HUDEP-2 (cell line): ENCODE data around the gene COP1.
"Not testable (repeated sequence)": the region's sequence is repeated elsewhere in the genome, so short reads cannot be mapped to it uniquely, and the experiment has no call there.

Experiments
- DNase-seq, 76 experiments: peaks; one replicate each; lab custom pipeline; 2025; ENCODE audit not compliant: unreplicated experiment in 76 of 76; lab: John Stamatoyannopoulos, UW

COP1 gene

DNA sequence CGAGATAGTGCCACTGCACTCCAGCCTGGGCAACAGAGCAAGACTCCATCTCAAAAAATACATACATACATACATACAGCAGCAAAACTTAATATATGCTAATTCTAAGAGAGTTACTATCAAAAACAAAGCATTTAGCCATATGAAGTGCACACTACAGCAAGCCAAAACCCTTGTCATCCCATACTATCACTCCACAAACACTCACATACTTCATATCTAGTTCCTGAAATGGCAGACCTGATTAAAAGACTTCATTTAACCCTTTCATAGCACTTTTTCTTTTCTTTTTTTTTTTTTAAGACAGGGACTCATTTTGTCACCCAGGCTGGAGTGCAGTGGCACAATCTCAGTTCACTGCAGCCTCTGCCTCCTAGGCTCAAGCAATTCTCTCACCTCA, 65.6 kb downstream of the COP1 start:
- peak in 1 of 76 experiments; percentile 1 for DNase-seq

GRCh38 chr1:176136891-176137290, 70.2 kb downstream of the COP1 start:
- no peak for DNase-seq

GRCh38 chr1:176134666-176135065, 72.4 kb downstream of the COP1 start:
- DNase-seq: no peak

GRCh38 chr1:176122282-176122681, 84.8 kb downstream of the COP1 start:
- DNase-seq: no peak

DNA sequence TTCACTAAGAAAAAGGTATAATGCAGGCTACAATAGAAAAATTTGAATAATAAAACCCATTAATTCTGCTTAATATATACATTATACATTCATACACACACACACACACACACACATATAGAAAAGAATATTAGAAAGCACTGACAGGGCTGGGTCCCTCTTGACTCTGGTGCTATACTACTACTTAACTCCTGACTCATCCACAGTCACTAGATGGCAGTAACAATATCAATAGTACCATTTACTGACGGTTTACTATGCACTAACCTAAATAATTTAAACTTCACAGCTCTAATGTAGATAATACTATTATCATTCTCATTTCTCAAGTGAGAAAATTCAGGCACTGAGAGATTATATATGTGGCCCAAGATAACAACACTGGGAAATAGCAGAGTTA, 87.5 kb downstream of the COP1 start:
- DNase-seq: peak in 4 of 76 experiments; percentile 1 to 9 (median 7)

- no peak for DNase-seq
Measured at GRCh38 chr1:176118985-176119384, 88.1 kb downstream of the COP1 start.

- no peak for DNase-seq
Measured at GRCh38 chr1:176111835-176112234, 95.3 kb downstream of the COP1 start.

DNA sequence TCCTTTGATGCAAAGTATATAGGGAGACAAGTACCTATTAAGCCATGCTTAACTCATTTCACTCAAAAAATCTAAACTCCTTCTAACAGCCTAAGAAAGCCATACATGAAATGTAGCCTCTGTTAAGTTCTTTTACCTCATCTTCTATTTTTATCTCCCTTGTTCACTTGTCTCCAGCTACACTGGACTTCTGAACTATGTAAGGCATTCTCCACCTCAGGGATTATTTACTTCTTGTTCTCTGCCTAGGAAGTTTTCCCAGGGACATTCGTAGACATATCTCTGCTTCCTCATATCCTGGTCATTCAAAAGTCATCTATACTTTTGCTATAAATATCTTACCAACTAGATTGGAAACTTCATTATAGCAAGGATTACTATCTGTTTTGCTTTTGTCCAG, 96.9 kb downstream of the COP1 start:
- no peak for DNase-seq

DNA sequence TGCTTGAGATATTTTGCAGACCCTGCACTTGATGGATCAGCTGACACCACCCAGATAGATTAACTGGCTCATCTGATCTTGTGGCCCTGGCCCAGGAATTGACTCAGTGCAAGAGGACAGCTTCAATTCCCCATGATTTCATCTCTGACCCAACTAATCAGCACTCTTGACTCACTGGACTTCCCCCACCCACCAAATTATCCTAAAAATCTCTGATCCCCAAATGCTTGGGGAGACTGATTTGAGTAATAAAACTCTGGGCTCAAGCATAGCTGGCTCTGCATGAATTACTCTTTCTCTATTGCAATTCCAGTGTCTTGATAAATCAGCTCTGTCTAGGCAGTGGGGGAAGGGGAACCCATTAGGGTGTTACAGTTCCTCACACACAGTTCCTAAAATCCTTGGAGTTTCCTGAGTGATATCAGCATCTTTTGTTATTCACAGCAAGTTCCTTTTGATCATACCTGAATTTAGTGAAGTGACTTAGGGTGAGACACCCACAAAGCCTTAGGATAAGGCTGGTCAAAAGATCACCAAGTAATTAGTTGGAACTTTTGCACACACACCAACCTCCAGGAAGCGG, 104.2 kb downstream of the COP1 start:
- peak in 5 of 76 experiments; percentile 2 to 3 (median 2) for DNase-seq

DNA sequence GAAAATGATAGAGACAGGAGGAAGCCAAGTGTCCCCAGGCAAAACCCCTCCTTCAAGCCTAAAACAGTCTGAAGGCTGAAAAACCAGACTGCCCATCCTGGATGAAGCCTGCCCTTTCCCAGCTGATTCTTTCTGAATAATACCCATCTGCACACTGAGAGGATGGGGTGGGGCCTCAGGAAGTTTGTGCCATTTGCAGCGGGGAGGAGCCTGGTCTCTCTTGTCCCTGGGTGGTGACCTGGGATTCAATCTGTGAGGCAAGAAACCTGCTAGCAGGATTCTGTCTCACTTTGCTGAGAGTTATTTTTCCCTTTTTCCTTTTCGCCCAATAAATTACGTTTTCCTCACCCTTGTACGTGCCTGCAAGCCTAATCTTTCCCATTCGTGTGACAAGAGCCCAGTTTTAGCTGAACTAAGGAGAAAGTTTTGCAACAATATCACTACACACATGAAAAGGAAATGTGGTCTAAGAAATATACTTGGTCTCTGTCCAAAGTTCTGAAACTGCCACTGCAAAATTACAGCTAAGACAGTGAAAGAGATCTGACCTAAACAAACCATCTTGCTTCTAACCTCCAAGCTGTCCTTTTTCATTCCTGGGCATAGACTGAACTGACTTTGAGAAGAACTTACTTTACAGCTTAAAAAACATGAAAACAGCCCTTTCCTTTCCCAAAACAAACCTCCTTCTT, 105.0 kb downstream of the COP1 start:
- DNase-seq: peak in 2 of 76 experiments; percentile 5 to 9

- no peak for DNase-seq
Measured at GRCh38 chr1:176098560-176098959, 108.5 kb downstream of the COP1 start.

- no peak for DNase-seq
Measured at GRCh38 chr1:176096015-176096414, 111.1 kb downstream of the COP1 start.

GRCh38 chr1:176090766-176091165, 116.3 kb downstream of the COP1 start:
- no peak for DNase-seq

GRCh38 chr1:176087746-176088145, 119.3 kb downstream of the COP1 start:
- DNase-seq: not testable (repeated sequence)

DNA sequence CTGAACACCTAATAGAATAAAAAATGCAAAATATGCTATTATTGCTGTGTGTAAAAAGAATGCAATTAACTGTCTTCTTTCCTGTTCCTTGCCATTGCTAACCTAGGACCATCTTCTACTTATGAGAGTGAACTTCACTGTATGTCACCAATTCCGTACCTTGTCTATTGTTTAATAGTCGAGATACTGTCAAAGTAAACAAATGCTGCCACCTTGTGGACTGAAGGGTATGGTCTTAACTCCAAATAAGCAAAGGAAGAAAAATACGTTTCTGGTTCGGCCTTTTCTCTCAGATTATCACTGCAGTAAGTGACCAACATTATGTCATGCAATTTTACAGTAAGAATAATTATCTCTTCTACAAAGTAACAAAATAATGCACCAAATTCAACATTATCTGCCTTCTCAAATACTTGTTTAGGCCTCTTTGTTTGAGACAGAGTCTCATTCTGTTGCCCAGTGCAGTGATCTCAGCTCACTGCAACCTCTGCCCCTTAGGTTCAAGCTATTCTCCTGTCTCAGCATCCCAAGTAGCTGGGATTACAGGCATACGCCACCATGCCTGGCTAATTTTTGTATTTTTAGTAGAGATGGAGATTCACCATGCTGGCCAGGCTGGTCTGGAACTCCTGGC, 133.4 kb downstream of the COP1 start:
- DNase-seq: peak in 47 of 76 experiments; percentile 1 to 72 (median 32)

GRCh38 chr1:176068901-176069300, 138.2 kb downstream of the COP1 start:
- DNase-seq: no peak

DNA sequence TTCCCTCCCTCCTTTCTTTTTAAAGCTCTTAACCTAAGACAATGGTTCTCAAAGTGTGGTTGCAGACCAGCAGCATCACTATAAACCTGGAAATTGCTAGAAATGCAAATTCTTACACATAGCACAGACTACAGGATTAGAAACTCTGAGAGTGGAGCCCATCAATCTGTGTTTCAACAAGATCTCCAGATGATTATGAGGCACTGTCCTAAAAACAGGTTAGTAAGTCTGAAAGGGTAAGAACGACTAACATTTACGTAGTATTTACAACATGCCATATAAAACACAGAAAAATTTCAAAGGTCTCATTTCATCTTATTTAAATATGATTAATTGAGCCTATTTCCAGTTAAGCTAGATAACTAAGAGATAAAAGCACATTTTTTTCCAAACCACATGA, 138.8 kb downstream of the COP1 start:
- DNase-seq: no peak

DNA sequence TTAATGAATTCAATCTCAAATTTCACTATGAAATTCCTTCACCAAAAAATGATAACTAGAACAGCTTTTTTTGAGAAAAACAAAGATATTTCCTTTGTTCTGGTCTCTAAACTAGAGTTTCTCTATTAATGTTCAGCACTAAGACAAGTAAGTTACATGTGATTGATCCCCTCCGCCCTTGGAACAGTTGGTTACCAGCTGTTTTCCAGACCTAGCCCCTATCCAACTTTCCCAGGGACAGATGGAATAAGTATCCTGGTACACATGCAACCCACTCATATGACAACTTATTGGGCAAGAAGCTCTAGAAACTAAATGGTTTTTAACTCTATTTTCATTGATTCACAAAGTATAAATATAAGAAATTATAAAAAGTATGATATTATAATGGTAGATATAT, 140.4 kb downstream of the COP1 start:
- DNase-seq: no peak

- no peak for DNase-seq
Measured at GRCh38 chr1:176058686-176059085, 148.4 kb downstream of the COP1 start.

DNA sequence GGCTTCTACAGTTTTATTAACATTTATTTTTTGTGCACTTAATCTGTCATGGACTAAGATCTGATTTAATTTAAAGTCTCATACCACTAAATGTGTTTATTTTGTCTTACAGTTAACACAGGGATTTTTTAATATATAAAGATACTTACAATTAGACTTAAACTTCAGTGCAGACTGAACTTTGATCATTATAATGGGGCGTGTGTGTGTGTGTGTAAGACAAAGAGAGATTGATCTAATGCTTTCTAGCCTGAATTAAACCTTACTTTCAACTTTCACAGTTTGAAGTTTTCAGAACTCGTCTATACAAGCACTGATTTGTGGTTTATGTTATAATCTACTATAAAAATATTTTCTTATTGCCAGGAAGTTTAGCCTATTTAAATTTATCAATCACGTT, 150.8 kb downstream of the COP1 start:
- no peak for DNase-seq

GRCh38 chr1:176055398-176055797, 151.7 kb downstream of the COP1 start:
- DNase-seq: no peak

DNA sequence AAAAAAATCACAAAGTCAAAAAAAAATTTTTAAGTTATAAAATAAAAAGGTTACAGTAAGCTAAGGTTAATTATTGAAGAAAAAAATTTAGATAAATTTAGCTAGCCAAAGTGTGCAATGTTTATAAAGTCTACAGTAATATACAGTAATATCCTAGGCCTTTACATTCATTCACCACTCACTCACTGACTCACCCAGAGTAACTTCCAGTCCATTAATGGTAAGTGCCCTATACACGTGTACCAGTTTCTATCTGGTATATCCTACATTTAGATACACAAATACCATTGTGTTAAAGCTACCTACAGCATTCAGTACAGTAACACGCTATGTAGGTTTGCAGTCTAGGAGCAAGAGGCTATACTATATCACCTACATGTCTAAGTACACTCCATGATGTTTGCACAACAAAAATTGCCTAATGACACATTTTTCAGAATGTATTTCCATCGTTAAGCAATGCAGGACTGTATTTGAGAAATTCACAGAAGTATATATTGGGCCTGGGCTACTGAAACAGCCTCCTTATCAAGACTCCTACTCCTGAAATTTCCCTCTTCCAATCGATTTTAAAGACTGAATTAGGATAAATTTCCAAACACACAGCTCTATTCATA, 155.1 kb downstream of the COP1 start:
- DNase-seq: no peak
